A549 treated with Hydrocortisone at 1 μM for 4 hours (cell line): ENCODE data around the gene AACS. TPM values are rescaled to one million over a fixed set of nuclear protein-coding genes. Genes with fewer than 3 reads are reported as not detected.

Experiments
- total RNA-seq: library from RNA; stranded (reverse); fragments of 200-300 nt; extraction: Qiagen RNA extraction; gene quantifications from 5 replicates; pipeline ENCODE4 v1.2.3, GENCODE V29; 2022

Gene AACS, protein sequence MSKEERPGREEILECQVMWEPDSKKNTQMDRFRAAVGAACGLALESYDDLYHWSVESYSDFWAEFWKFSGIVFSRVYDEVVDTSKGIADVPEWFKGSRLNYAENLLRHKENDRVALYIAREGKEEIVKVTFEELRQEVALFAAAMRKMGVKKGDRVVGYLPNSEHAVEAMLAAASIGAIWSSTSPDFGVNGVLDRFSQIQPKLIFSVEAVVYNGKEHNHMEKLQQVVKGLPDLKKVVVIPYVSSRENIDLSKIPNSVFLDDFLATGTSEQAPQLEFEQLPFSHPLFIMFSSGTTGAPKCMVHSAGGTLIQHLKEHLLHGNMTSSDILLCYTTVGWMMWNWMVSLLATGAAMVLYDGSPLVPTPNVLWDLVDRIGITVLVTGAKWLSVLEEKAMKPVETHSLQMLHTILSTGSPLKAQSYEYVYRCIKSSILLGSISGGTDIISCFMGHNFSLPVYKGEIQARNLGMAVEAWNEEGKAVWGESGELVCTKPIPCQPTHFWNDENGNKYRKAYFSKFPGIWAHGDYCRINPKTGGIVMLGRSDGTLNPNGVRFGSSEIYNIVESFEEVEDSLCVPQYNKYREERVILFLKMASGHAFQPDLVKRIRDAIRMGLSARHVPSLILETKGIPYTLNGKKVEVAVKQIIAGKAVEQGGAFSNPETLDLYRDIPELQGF
- 18.0 to 20.7 TPM (median 20.3 TPM) in 5 replicates for total RNA-seq

DNA sequence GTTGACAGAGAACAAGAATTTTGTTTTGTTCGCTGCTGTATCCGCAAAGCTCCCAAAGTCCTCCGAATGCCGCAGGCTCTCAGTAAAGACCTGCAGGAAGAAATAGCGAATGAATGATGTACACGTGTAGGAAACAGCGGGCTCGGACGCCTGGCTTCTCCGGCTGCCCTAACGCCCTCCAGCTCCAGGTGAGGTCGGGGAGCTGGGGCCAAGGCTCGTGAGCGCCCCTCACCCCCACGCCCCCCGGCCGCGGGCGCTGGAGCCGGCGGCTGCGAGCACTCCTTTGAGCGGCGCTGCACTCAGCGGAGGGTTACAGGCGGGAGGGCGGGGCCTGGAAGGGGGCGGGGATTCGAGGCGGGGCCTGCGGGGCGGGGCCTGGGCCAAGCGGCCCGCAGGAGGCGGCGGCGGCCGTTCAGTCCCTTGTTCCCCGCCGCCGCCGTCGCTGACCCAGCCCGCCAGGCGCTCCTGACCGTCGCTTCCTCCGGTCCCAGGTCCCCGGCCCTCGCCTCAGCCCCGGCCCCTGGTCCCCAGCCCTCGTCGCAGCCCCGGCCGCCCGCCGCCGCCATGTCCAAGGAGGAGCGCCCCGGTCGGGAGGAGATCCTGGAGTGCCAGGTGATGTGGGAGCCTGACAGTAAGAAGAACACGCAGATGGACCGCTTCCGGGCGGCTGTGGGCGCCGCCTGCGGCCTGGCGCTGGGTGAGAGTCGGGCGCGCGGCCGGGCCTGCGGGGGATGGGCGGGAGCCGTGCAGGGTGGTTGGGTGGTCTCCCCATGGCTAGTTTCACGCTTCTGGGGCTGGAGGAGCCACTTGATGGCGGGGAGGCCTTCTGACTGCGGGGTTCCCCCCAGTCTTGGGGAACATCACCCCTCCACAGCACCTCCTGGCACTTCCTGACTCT lies at the start of gene AACS:
AACS (plus strand) TSS at position 415 of the 898 bp plus-strand sequence; CDS start at position 565, 150 bp downstream.

DNA sequence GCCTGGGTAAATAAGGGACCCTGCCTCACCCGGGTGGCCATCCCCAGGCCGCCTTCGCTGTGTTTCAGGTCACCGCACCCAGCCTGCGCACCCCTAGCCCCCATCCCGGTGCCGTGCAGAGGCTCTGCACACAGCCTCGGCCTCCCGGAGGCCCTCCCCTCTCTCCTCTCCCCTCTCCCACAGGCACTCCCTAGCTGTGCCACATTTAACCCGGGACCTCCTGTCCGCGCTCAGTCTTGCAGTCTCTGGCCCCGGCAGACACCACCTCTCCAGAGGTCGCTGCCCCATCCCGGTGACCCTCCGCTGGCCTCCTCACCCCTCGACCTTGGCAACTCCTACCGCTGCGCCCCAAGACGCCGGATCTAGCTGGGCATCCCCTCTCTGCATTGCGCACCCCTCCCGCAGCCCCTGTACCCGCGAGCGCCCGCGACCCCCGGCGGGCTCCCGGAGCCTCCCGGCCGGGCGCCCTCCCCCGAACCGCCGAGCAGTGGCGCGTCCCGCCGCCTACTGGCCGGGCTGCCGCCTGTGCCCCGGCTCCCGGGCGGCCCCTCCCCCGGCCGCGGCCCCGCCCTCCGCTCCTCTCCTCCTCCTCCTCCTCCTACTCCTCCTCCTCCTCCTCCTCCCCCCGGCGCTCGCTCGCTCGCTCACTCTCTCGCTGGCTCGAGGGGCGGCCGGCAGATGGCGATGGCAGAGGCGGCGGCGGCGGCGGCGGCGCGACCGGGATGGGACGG lies 120.7 kb downstream of the AACS start, which contains the start of gene TMEM132B:
TMEM132B (plus strand) TSS at position 647 of the 731 bp plus-strand sequence.

Other genes starting within 250 kb of the AACS start
- 126 to 167 TPM (median 152 TPM) in 5 replicates for gene SCARB1, start 201.6 kb upstream of the AACS start, total RNA-seq
- gene UBC, start 150.8 kb upstream of the AACS start, total RNA-seq: 1,419 to 1,869 TPM (median 1,477 TPM) in 5 replicates
- 37.4 to 39.3 TPM (median 38.7 TPM) in 5 replicates for gene DHX37, start 76.3 kb upstream of the AACS start, total RNA-seq
- gene BRI3BP, start 71.8 kb upstream of the AACS start, total RNA-seq: 17.6 to 22.1 TPM (median 20.0 TPM) in 5 replicates
- gene TMEM132B, start 121.0 kb downstream of the AACS start, total RNA-seq: 0.01 to 0.13 TPM (median 0.06 TPM) in 3 of 5 replicates, not detected in the others